IPS-NIHi7 (cell line): ENCODE measurements around the gene ANKLE1.

Experiments used
- DNase-seq: peaks from one replicate; pipeline ENCODE4 v3.0.0; 2012; ENCODE audit warnings: mixed read lengths; ENCODE audit errors: extremely low spot score

The ANKLE1 gene

GRCh38 chr19:17306285-17306714 is 24.6 kb downstream of the ANKLE1 start:
- DNase-seq, result no peak

DNA sequence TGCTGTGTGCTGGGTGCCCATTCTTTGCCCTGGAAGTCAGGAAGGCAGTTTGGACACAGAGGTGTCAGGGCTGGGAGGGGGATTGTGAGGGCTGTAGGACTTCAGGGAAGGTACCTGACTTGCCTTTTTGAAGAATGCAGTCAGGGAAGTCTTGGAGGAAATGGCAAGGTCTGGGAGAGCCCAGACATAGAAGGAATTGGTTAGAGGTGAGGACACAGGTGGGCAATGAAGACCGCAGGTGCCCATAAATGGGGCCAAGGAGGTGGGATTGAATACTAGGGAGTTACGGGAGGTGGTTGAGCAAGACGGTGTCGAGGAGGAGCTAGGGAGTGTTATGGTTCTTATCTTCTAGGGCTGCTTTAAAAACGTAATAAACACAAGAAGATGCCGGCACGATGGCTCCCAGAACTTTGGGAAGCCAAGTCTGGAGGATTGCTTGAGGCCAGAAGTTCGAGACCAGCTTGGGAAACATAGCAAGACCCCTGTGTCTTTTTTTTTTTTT is 26.2 kb downstream of the ANKLE1 start:
- DNase-seq, result no peak

- peak; percentile 97 for DNase-seq
Measured at GRCh38 chr19:17309198-17309964, 27.7 kb downstream of the ANKLE1 start, which contains the start of gene DDA1. DDA1 (plus strand) TSS chr19:17309563; CDS start chr19:17309655, 92 bp downstream.

DNA sequence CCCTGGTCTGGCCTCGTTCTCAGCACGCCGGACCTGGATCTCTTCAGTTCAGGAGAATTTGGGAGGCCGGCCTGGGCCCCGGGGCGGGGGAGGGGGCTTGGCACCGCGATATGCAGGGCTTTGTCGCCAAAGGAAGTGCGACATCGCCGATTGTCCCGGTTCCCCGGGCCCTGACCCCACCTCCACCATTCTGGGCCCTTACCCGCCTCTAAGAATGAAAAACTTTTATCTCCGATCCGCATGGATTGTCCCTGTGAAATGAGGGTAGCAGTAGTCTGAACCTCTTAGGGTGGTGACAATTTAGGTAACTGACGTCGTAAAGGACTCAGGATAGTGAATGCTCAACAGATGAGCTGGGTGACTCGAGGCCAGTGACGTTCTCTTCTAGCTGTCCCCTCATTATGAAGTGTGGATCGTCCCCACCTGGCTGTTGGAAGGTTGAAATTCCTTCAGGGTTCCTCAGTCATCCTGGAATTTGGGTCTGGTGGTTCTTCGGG is 28.3 kb downstream of the ANKLE1 start:
- no peak for DNase-seq

- no peak for DNase-seq
Measured at GRCh38 chr19:17311455-17312188, 29.9 kb downstream of the ANKLE1 start.

DNA sequence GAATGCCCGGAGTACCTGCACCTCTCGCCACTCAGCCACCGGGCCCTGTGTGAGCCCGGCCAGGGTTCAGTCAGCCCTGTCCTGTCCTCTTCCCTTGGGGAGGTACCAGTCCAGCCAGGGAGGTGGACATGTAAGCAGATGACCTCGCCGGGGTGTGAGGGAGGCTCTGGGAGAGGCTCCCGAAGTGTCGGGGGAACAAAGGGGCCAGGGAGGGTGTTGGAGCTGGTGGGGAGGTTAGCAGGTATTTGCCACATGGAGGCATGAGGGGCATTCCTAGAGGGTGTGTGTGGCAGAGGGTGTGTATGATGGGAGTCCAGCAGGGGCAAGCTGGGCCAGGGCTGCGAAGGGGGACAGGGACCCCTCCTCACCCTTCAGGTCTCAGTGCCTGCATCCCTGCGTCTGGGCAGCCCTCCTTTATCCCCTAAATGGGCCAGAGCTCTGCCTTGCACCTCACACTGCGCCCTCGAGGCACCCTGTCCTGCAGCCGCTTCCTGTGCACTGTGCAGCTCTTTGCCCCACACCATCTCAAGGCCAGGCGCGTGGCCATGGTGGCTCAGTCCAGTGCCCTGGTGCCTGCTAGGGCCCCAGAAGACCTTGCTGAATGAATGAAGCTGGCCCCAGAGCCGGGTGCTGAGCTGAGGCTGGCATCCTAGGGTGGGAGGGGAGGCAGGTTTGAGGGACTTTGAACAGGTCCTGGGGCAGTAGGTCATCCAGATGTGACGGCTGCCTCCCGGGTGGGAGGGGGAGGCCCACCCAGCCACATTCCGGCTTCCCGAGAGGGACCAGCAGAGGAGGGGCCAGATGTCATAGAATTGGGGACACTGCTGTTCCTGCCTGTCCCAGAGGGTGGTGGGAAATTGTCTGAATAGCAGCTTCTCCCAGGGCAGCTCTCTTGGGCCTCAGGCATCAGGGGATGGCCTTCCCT is 30.8 kb downstream of the ANKLE1 start:
- DNase-seq, result no peak

GRCh38 chr19:17314007-17314593 is 32.4 kb downstream of the ANKLE1 start:
- no peak for DNase-seq

DNA sequence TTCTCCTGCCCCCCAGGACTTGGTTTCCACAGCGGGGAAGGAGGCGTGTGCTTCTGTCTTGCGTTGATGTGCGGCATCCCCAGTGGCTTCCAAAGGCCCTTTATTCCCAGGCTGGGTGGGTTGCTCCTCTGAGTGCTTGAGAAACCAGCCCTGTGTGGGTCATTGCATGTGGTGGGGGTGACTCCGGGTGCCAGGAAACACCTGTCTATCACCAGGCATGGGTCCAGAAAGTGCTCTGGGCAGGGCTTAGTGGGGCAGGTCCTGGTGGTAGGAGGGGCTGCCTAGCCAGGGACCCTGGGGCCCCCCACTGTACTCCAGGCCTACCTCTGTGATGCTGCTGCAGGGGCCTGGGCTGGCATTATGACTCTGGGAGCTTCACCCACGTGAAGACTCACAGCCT is 37.3 kb downstream of the ANKLE1 start:
- no peak for DNase-seq

DNA sequence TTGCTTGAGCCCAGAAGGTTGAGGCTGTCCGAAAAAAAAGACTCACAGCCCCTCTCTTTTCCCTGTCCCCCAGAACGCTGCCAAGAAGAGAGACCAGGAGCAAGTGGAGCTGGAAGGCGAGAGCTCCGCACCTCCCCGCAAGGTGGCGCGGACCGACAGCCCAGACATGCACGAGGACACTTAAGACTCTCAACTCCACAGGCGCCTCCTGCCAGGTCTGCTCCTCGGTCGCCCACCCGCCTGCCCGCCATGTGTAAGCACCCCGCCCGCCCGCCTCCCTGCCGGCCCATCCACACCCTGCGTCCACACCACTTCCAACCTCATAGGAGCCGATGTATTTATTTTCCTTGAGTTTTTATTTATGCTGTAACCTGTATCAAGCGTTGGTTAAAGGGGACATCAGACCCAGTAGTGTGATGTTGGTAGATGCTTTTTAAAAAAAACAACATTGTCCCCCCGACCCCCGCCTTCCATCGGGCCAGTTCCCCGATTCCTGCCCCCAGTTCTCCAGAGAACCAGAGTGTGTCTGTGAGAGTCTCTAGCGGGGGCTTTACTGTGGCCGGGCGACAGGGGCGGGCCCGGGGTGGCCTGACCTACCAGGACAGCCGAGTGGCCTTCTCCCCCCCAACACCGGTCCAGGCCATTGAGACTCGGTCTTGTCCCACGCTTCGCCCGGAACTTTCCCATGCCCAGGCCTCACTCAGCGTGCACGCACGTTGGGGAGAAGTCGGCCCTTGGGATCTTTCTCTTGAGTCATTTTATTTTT is 38.0 kb downstream of the ANKLE1 start:
- DNase-seq, result no peak

DNA sequence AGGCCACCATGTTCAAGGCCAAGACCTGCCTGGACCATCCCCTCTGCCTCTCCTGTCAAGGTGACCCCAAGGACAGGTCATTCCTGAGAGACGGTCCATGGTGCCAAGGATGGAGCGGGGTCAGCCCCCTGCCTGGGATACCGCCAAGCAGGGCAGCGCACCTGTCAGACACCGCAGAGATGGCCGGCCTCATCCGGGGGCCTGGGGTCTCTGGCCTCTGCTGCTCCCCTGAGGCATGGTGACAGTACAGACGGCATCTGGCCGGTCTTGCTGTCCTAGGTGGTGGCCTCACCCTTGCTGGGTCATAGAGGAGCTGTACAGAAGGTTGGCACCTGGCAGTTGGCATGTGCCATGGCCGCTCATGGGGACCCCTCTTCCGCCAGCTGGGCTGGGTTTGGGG is 38.7 kb downstream of the ANKLE1 start:
- no peak for DNase-seq

DNA sequence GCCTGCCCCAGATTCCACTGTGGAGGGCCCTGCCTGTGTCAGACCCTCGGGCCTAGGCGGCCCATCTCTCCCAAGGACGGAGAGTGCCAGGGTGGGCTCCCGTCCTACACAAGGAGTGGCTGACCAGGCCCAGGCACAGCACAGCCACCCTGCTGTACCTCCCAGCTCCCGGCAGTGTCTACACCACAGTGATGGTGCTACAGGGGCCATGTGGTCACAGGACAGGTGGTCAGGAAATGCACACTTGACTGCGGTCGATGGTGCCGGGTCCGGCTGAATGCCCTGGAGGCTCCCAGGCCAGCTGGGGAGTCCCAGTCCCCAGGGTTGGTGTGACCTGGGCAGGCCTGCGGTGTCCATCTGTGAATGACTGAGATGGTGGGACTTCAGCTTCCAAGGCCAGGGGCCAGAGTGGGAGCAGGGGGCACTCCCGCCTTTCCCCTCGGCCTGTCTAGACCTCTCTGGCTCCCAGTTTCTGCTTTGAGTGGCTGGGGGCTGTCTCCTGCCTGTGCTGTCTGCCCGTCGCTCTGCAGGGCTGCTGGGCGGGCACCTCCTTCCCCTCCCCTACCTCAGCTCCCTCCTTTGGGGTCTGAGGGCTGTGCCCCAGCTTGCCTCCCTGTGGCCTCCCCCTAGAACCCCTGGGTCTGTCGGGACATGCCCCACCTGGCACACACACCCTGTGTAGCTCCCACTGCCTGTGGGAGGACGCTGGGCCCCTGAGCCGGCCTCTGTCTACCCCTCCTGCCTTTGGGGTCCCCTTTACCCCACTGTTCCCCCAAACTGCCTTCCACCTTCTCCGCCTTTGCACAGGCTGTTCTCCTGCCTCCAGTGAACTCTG is 40.2 kb downstream of the ANKLE1 start:
- DNase-seq, result no peak

DNA sequence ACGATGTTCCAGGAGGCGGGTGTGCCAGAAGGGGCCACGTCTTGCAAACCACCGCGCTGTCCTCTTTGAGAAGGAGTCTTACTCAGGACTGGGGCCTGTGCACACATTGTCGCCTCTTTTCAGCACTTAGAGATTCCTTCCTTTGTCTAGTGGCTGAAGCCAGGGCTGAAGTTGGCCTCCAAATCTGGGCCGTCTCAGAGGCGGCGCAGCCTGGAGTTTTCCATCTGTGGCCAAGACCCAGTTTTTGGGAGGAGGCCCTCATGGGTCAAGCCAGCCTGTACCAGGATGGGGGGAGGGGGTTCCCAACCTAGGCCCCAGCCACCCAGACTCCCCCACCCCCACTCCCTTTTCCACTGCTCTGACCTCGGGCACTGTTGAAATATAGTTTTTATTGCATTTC is 41.2 kb downstream of the ANKLE1 start:
- DNase-seq, result no peak

DNA sequence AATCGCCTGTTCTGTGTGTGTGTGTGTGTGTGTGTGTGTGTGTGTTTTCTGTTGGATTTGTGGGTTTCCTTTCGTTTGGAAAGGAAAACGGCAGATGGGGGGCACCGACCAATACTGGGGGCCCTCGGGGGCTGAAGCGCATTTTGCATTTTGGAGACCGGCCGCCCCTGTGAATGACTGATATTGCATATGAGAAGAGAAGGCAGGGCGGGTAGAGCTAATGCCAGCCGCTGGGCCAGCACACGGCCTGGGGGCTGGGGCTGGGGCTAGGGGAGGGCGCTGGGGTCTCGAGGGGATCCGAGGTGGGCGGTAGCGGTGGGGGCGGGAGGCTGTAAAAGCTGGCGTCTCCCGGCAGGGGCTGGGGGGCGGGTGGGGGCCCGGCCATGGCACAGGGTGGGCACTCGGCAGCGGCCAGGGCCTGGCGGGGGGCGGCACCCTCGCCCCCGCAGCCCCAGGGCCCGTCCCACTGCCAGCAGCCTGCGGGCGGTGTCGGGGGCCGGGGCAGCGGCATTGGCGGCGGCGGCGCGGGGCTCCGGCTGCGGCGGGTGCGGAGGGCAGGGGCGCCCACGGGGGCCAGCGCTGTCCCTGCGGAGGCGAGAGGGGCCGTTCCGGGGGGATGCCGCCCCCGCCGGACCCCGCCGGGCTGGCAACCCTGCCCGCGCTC is 41.7 kb downstream of the ANKLE1 start:
- DNase-seq, result no peak

- DNase-seq, result no peak
Measured at GRCh38 chr19:17323964-17324332, 42.2 kb downstream of the ANKLE1 start.

DNA sequence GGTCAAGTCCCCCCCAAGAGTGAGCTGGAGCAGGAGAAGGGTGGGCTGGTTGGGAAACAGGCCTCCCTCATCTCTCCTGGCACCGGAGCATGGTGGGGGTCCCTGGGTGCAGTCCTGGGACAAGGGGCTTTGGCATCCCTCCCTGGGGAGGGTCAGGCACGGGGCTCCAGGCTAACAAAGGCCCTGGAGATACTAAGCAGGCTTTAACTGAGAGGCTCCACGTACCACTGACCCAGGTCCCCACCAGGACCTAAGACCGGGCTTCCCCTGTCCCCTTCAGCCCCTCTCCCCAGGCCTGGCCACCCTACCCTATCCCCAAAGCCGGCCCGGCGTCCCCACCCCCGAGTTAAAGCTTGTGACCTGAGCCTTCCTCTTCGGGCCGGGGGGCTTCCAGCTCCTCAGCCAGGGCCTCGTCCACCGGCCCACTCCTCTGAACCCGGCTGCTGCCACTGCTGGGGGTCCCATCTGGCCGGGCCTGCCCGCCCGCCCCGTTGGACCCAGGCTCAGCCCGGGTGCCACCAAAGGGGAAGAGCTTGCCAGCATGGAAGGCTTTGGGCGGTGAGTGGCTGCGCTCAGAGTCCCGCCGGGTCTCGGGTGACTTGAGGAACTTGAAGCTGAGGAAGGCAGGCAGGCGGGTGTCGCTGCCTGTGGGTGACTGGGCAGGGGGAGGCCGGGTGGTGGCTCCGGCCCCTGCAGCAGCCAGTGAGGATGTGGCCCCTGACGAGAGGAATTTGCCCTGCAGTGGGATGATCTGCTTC is 42.8 kb downstream of the ANKLE1 start:
- no peak for DNase-seq

- no peak for DNase-seq
Measured at GRCh38 chr19:17325133-17325532, 43.4 kb downstream of the ANKLE1 start.

DNA sequence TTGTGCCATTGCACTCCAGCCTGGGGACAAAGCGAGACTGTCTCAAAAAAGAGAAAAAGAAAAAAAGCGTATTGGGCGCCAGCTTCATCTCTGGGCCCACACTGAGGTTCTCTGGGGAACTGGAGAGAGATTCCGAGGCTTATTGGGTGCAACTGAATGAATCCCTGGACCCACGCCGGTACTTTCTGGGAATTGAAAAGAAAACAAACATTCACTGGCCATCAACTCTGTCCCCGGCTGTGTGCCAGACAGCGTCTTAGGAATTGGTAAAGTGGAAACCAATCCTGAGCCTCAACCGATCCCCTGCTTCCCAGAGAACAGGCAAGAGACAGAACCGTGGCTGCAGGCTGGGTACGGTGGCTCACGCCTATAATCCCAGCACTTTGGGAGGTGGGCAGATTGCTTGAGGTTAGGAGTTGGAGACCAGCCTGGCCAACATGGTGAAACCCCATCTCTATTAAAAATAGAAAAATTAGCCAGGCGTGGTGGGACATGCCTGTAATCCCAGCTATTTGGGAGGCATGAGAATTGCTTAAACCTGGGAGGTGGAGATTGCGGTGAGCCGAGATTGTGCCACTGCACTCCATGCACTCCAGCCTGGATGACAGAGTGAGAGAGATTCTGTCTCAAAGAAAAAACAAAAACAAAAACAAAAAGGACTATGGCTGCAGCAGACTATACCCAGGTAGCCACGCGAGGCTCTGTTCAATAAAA is 44.3 kb downstream of the ANKLE1 start:
- no peak for DNase-seq

GRCh38 chr19:17326595-17326966 is 44.9 kb downstream of the ANKLE1 start:
- DNase-seq, result no peak
